ENCODE measurements around the gene TMEM106B. TPM values are rescaled to one million over a fixed set of nuclear protein-coding genes. Genes with fewer than 3 reads are reported as not detected.

Gene TMEM106B
- total and polyA plus RNA-seq, 2 donors (not counting 1 experiment from before 2014, with no cell fraction given), result 51.9 to 60.2 TPM

DNA sequence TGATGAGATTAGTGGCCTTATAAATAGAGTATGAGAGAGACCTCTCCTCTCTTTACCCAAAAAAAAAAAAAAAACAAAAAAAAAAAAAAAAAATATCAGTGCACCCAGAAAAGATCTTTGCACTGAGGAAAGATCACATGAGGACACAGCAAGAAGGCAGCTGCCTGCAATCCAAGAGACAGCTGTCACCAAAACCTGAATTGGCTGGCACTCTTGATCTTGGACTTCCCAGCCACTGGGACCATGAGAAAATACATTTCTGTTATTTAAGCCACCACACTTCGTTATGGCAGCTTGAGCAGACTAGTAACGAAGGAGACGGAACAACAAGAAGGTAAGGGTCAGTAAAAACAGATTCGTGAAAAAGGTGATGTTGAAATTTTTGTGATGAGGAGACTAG lies 47.0 kb downstream of the TMEM106B start:
- no peaks in the 10 kb centered on the region for H3K79me2 ChIP-seq (ENCODE audit: control insufficient read depth, insufficient read depth, low read length)
- H3K4me2 ChIP-seq (ENCODE audit: extremely low read depth, insufficient read depth, low read length), result no peak overlapping the region
- no peak for DNase-seq (ENCODE audit: low read depth in 2 of 2)
- H4K20me1 ChIP-seq (ENCODE audit: control insufficient read depth, extremely low read depth, insufficient read depth, low read length), result no peaks in the 10 kb centered on the region
- no peaks in the 10 kb centered on the region for H3K4me1 ChIP-seq (ENCODE audit: control insufficient read depth, extremely low read depth, insufficient read depth, low read length)
- H3K27ac ChIP-seq (ENCODE audit: insufficient read depth, low read length), result no peak overlapping the region
- no peaks in the 10 kb centered on the region for H3K9me3 ChIP-seq (ENCODE audit: control insufficient read depth, insufficient read depth, low read depth, low read length)
- no peak overlapping the region for H3K9ac ChIP-seq (ENCODE audit: insufficient read depth, low read length)
- no peak for TF ChIP-seq EZH2 (IDR thresholded peaks at IDR 0.05; ENCODE audit: low read length, missing control alignments)
- TF ChIP-seq, protein P1, sequence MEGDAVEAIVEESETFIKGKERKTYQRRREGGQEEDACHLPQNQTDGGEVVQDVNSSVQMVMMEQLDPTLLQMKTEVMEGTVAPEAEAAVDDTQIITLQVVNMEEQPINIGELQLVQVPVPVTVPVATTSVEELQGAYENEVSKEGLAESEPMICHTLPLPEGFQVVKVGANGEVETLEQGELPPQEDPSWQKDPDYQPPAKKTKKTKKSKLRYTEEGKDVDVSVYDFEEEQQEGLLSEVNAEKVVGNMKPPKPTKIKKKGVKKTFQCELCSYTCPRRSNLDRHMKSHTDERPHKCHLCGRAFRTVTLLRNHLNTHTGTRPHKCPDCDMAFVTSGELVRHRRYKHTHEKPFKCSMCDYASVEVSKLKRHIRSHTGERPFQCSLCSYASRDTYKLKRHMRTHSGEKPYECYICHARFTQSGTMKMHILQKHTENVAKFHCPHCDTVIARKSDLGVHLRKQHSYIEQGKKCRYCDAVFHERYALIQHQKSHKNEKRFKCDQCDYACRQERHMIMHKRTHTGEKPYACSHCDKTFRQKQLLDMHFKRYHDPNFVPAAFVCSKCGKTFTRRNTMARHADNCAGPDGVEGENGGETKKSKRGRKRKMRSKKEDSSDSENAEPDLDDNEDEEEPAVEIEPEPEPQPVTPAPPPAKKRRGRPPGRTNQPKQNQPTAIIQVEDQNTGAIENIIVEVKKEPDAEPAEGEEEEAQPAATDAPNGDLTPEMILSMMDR (conservative IDR thresholded peaks at IDR 0.05 in 1 of 2, IDR thresholded peaks at IDR 0.05 in 1 of 2; ENCODE audit: low read depth in 1 of 2, low read length in 2 of 2), result no peak
- H3K27me3 ChIP-seq (ENCODE audit: control insufficient read depth, insufficient read depth, low read length), result no peaks in the 10 kb centered on the region
- H2AFZ ChIP-seq (ENCODE audit: low read length), result no peak overlapping the region
- H3K4me3 ChIP-seq (replicated peaks in 1 of 4; ENCODE audit: control extremely low read depth in 1 of 4, insufficient read depth in 1 of 4, low read depth in 3 of 4, low read length in 4 of 4), result peak overlapping the region in 1 of 4 experiments; percentile 14
- no peaks in the 10 kb centered on the region for H3K36me3 ChIP-seq (ENCODE audit: control insufficient read depth, insufficient read depth, low read length)

DNA sequence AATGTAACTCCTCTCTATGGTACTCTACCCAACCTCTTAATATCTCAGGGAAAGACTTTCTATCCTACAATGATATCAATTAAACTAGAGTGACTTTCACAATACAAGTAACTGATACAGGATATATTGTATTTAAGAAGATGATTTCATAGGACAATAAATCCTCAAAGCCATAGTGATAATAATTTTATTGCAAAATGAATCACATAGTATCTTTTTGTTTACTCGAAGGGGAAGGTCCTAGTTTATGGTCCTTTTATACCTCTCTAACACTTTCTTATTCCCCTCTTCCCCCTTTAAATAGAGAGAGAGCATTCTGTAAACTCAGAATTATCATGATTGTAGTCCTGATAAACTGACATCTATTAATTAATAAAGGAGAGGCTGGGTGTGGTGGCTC lies 56.4 kb downstream of the TMEM106B start:
- no peak overlapping the region for H2AFZ ChIP-seq (ENCODE audit: low read length)
- no peaks in the 10 kb centered on the region for H3K9me3 ChIP-seq (ENCODE audit: control insufficient read depth, insufficient read depth, low read depth, low read length)
- H3K27ac ChIP-seq (ENCODE audit: insufficient read depth, low read length), result no peak overlapping the region
- no peak for TF ChIP-seq EZH2 (IDR thresholded peaks at IDR 0.05; ENCODE audit: low read length, missing control alignments)
- TF ChIP-seq, protein P1 (conservative IDR thresholded peaks at IDR 0.05 in 1 of 2, IDR thresholded peaks at IDR 0.05 in 1 of 2; ENCODE audit: low read depth in 1 of 2, low read length in 2 of 2), result no peak
- no peaks in the 10 kb centered on the region for H3K79me2 ChIP-seq (ENCODE audit: control insufficient read depth, insufficient read depth, low read length)
- H3K27me3 ChIP-seq (ENCODE audit: control insufficient read depth, insufficient read depth, low read length), result no peaks in the 10 kb centered on the region
- DNase-seq (ENCODE audit: low read depth in 2 of 2), result no peak
- no peak overlapping the region for H3K4me2 ChIP-seq (ENCODE audit: extremely low read depth, insufficient read depth, low read length)
- no peaks in the 10 kb centered on the region for H3K36me3 ChIP-seq (ENCODE audit: control insufficient read depth, insufficient read depth, low read length)
- H4K20me1 ChIP-seq (ENCODE audit: control insufficient read depth, extremely low read depth, insufficient read depth, low read length), result no peaks in the 10 kb centered on the region
- no peak overlapping the region for H3K9ac ChIP-seq (ENCODE audit: insufficient read depth, low read length)
- no peaks in the 10 kb centered on the region for H3K4me1 ChIP-seq (ENCODE audit: control insufficient read depth, extremely low read depth, insufficient read depth, low read length)
- H3K4me3 ChIP-seq (replicated peaks in 1 of 4; ENCODE audit: control extremely low read depth in 1 of 4, insufficient read depth in 1 of 4, low read depth in 3 of 4, low read length in 4 of 4), result no peak overlapping the region

DNA sequence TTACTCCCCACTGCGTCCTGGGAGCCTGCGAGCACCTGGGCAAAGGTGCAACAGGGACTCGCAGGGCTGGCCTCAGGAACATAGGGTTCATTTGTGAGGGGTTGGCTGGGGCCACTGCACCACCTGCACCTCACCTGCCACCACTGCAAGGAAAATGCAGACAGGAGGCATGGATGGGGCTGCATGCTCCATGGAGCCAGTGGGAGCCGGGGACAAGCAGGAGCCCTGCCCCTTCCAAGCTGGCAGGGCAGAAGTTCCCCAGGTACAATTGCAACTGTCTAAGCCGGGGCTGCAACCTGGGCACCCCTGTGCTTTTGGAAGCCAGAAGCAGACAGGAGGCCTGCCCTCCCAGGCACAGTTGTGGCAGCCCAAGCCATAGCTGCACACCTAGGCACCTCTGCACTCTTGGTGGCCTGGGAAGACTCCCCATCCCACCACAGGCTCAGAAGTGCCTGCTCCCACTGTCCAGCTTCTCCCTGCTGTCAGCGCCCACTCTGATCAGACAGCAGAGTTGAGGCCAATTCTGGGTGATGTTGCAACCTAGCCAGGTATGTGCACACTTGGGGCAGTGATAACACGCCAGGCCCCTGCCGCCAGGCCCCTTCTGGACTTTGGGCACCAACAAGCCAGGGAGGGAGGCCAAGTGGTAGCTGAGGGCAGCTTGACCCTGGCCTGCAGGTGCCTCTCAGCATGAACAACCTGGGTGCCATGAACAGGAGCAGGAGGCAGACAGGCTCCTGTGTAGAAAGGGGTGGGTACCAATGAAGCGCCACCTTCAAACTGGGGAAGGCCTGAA lies 58.2 kb downstream of the TMEM106B start:
- Histone ChIP-seq H3K4me2 (ENCODE audit: extremely low read depth, insufficient read depth, low read length) (no peak overlapping the region), H3K4me1 (ENCODE audit: control insufficient read depth, extremely low read depth, insufficient read depth, low read length) (no peaks in the 10 kb centered on the region), H3K27me3 (ENCODE audit: control insufficient read depth, insufficient read depth, low read length) (no peaks in the 10 kb centered on the region), H3K36me3 (ENCODE audit: control insufficient read depth, insufficient read depth, low read length) (no peaks in the 10 kb centered on the region), H3K27ac (ENCODE audit: insufficient read depth, low read length) (no peak overlapping the region), H3K9me3 (ENCODE audit: control insufficient read depth, insufficient read depth, low read depth, low read length) (no peaks in the 10 kb centered on the region), H3K4me3 (replicated peaks in 1 of 4; ENCODE audit: control extremely low read depth in 1 of 4, insufficient read depth in 1 of 4, low read depth in 3 of 4, low read length in 4 of 4) (no peak overlapping the region), H3K9ac (ENCODE audit: insufficient read depth, low read length) (no peak overlapping the region), H2AFZ (ENCODE audit: low read length) (no peak overlapping the region), H4K20me1 (ENCODE audit: control insufficient read depth, extremely low read depth, insufficient read depth, low read length) (no peaks in the 10 kb centered on the region), H3K79me2 (ENCODE audit: control insufficient read depth, insufficient read depth, low read length) (no peaks in the 10 kb centered on the region)
- TF ChIP-seq EZH2 (IDR thresholded peaks at IDR 0.05; ENCODE audit: low read length, missing control alignments), result no peak
- TF ChIP-seq, protein P1 (conservative IDR thresholded peaks at IDR 0.05 in 1 of 2, IDR thresholded peaks at IDR 0.05 in 1 of 2; ENCODE audit: low read depth in 1 of 2, low read length in 2 of 2), result no peak
- DNase-seq (ENCODE audit: low read depth in 2 of 2), result no peak
